Measurements from ENCODE around the gene ATP1A1.

DNA sequence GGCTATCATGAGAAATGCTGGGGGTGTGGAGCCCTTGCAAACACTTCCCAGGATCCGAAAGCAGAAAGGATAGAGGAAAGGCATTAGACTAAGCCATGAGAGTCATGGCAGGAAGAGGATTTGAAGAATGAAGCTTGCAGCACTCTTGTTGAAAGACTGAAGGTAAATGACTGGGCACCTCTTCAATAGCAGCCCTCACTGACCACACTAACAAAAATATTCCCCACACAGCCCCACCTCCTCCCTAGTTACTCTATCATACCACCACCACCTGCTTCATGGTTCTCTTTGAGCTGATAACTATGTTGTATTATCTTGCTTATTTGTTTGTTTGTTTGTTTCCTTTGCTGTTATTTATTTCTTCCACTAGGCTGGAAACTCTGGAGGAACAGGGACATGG is 13.2 kb upstream of the ATP1A1 start:
- TF ChIP-seq ZNF70 (CRISPR knock-in tag; IDR thresholded peaks at IDR 0.05), result no peak
- no peak for TF ChIP-seq RARB (CRISPR knock-in tag; IDR thresholded peaks at IDR 0.05)
- TF ChIP-seq ISL1 (CRISPR knock-in tag; IDR thresholded peaks at IDR 0.05), result no peak
- TF ChIP-seq, protein P1, sequence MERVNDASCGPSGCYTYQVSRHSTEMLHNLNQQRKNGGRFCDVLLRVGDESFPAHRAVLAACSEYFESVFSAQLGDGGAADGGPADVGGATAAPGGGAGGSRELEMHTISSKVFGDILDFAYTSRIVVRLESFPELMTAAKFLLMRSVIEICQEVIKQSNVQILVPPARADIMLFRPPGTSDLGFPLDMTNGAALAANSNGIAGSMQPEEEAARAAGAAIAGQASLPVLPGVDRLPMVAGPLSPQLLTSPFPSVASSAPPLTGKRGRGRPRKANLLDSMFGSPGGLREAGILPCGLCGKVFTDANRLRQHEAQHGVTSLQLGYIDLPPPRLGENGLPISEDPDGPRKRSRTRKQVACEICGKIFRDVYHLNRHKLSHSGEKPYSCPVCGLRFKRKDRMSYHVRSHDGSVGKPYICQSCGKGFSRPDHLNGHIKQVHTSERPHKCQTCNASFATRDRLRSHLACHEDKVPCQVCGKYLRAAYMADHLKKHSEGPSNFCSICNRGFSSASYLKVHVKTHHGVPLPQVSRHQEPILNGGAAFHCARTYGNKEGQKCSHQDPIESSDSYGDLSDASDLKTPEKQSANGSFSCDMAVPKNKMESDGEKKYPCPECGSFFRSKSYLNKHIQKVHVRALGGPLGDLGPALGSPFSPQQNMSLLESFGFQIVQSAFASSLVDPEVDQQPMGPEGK (CRISPR knock-in tag; IDR thresholded peaks at IDR 0.05; ENCODE audit: borderline replicate concordance), result no peak
- TF ChIP-seq ZFP3 (CRISPR knock-in tag; IDR thresholded peaks at IDR 0.05), result no peak
- no peak for TF ChIP-seq PPARA (CRISPR knock-in tag; IDR thresholded peaks at IDR 0.05; ENCODE audit: borderline replicate concordance)
- TF ChIP-seq, protein P2, sequence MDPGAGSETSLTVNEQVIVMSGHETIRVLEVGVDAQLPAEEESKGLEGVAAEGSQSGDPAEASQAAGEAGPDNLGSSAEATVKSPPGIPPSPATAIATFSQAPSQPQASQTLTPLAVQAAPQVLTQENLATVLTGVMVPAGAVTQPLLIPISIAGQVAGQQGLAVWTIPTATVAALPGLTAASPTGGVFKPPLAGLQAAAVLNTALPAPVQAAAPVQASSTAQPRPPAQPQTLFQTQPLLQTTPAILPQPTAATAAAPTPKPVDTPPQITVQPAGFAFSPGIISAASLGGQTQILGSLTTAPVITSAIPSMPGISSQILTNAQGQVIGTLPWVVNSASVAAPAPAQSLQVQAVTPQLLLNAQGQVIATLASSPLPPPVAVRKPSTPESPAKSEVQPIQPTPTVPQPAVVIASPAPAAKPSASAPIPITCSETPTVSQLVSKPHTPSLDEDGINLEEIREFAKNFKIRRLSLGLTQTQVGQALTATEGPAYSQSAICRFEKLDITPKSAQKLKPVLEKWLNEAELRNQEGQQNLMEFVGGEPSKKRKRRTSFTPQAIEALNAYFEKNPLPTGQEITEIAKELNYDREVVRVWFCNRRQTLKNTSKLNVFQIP (CRISPR knock-in tag; IDR thresholded peaks at IDR 0.05; ENCODE audit: borderline replicate concordance, low read depth), result no peak
- no peak for TF ChIP-seq SNAI2 (CRISPR knock-in tag; IDR thresholded peaks at IDR 0.05)
- no peak for TF ChIP-seq ZC3H10 (CRISPR knock-in tag; IDR thresholded peaks at IDR 0.05)
